ES-I3 (cell line): Measurements from ENCODE around the gene SOBP.

Experiments used
- H3K36me3 ChIP-seq: 2 replicates; pipeline ENCODE4 v1.6.1; 2013; ENCODE audit warnings: mild to moderate bottlenecking, low read length, control low read depth, moderate library complexity; ENCODE audit not compliant: insufficient read depth
- H3K4me1 ChIP-seq: 2 replicates; pipeline ENCODE4 v1.6.1; 2013; ENCODE audit warnings: mild to moderate bottlenecking, control low read depth, low read length; ENCODE audit not compliant: insufficient read depth
- H3K9ac ChIP-seq: 2 replicates; pipeline ENCODE4 v1.6.1; 2013; ENCODE audit warnings: low read depth, mild to moderate bottlenecking, low read length, moderate library complexity
- H3K9me3 ChIP-seq: 2 replicates; pipeline ENCODE4 v1.6.1; 2013; ENCODE audit warnings: mild to moderate bottlenecking, low read length, moderate library complexity; ENCODE audit not compliant: control insufficient read depth, insufficient read depth

The SOBP gene

DNA sequence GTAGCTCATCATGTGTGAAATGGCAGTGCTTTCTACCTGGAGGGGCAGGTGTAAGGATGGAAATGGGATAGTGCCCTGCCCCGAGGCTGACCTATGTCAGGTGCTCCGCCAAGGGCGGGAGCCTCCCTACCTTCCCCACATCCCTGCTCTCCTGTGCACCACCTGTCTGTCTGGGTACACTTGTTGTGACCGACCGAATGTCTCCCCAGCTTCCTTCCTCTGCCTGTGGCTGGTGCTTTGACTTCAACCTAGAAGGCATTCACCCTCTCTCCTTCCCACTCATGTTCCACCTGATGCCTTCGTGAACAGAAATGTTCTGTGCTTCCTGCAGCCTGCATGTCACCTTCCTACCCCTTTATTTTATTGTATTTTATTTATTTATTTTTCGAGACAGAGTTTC is 219.4 kb downstream of the SOBP start:
- H3K9ac ChIP-seq: no peak overlapping the region
- peaks cover 10% of the 10 kb centered on the region for H3K4me1 ChIP-seq
- no peaks in the 10 kb centered on the region for H3K36me3 ChIP-seq
- no peaks in the 10 kb centered on the region for H3K9me3 ChIP-seq
